Measurements from ENCODE around the gene HUS1.
A peak's percentile ranks its signal among the peaks of the same experiment; 100 is the strongest.
"Not testable (repeated sequence)": the region's sequence is repeated elsewhere in the genome, so short reads cannot be mapped to it uniquely, and the experiment has no call there.

Gene HUS1

DNA sequence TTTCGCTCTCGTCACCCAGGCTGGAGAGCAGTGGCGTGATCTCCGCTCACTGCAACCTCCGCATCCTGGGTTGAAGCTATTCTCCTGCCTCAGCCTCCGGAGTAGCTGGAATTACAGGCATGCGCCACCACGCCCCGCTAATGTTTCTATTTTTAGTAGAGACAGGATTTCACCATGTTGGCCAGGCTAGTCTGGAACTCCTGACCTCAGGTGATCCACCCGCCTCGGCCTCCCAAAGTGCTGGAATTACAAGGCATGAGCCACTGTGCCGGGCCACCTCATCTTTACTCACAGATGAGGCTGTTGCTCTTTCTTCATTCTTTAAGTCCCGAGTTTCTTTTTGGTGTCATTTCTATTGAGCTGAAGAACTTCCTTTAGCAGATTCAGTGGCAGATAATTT lies 20.7 kb upstream of the HUS1 start:
- H3K14ac ChIP-seq (ENCODE audit: low read length in 2 of 2); H4K91ac ChIP-seq (ENCODE audit: low read length); H3K23ac ChIP-seq (ENCODE audit: low read length in 2 of 2); H3K4me3 ChIP-seq (ENCODE audit: insufficient read depth in 1 of 2, low read depth in 1 of 2, low read length in 2 of 2); H3K18ac ChIP-seq (ENCODE audit: low read depth in 1 of 2, low read length in 2 of 2); H4K8ac ChIP-seq (ENCODE audit: low read length); H3K9me3 ChIP-seq (ENCODE audit: control insufficient read depth, low read length); H3K4ac ChIP-seq (ENCODE audit: low read depth in 1 of 2, low read length in 2 of 2); H2AFZ ChIP-seq (ENCODE audit: low read depth, low read length); H2BK120ac ChIP-seq (ENCODE audit: low read depth, low read length); H3K27me3 ChIP-seq (ENCODE audit: control insufficient read depth in 1 of 2, insufficient read depth in 1 of 2, low read length in 2 of 2); H3K4me1 ChIP-seq (ENCODE audit: control insufficient read depth, insufficient read depth, low read depth, low read length); H2BK12ac ChIP-seq (ENCODE audit: low read length in 2 of 2); H3K27ac ChIP-seq (ENCODE audit: low read length, poor library complexity, severe bottlenecking); H2AK5ac ChIP-seq (ENCODE audit: low read length, severe bottlenecking); H3K79me1 ChIP-seq (replicated peaks; ENCODE audit: low read length, poor library complexity, severe bottlenecking); H3K9ac ChIP-seq (ENCODE audit: low read length); H3K36me3 ChIP-seq (ENCODE audit: control insufficient read depth in 1 of 2, insufficient read depth in 2 of 2, low read depth in 1 of 2, low read length in 2 of 2); DNase-seq; H2BK15ac ChIP-seq (ENCODE audit: low read depth, poor library complexity, severe bottlenecking); H2BK5ac ChIP-seq (ENCODE audit: low read depth, low read length, poor library complexity, severe bottlenecking); H3K4me2 ChIP-seq (ENCODE audit: low read length, poor library complexity, severe bottlenecking): not testable (repeated sequence)
- WGBS, result 89% methylated on average over 12 of the region's 13 CpGs

GRCh38 chr7:47999413-47999812 lies 20.0 kb upstream of the HUS1 start:
- H4K8ac ChIP-seq (ENCODE audit: low read length), result no peak overlapping the region
- no peak overlapping the region for H2BK15ac ChIP-seq (ENCODE audit: low read depth, poor library complexity, severe bottlenecking)
- no peaks in the 10 kb centered on the region for H3K27me3 ChIP-seq (ENCODE audit: control insufficient read depth in 1 of 2, insufficient read depth in 1 of 2, low read length in 2 of 2)
- no peak overlapping the region for H2AK5ac ChIP-seq (ENCODE audit: low read length, severe bottlenecking)
- no peak for DNase-seq
- H3K4ac ChIP-seq (ENCODE audit: low read depth in 1 of 2, low read length in 2 of 2), result no peak overlapping the region
- no peak overlapping the region for H3K4me3 ChIP-seq (ENCODE audit: insufficient read depth in 1 of 2, low read depth in 1 of 2, low read length in 2 of 2)
- no peak overlapping the region for H3K9ac ChIP-seq (ENCODE audit: low read length)
- H3K36me3 ChIP-seq (ENCODE audit: control insufficient read depth in 1 of 2, insufficient read depth in 2 of 2, low read depth in 1 of 2, low read length in 2 of 2), result no peaks in the 10 kb centered on the region
- no peak overlapping the region for H3K14ac ChIP-seq (ENCODE audit: low read length in 2 of 2)
- over 99% methylated on average over 10 of the region's 12 CpGs for WGBS
- H2BK12ac ChIP-seq (ENCODE audit: low read length in 2 of 2), result no peak overlapping the region
- H2AFZ ChIP-seq (ENCODE audit: low read depth, low read length), result no peak overlapping the region
- no peak overlapping the region for H3K23ac ChIP-seq (ENCODE audit: low read length in 2 of 2)
- peaks cover 4% of the 10 kb centered on the region for H3K9me3 ChIP-seq (ENCODE audit: control insufficient read depth, low read length)
- H3K27ac ChIP-seq (ENCODE audit: low read length, poor library complexity, severe bottlenecking), result no peak overlapping the region
- no peak overlapping the region for H3K18ac ChIP-seq (ENCODE audit: low read depth in 1 of 2, low read length in 2 of 2)
- no peaks in the 10 kb centered on the region for H3K79me1 ChIP-seq (replicated peaks; ENCODE audit: low read length, poor library complexity, severe bottlenecking)
- H2BK5ac ChIP-seq (ENCODE audit: low read depth, low read length, poor library complexity, severe bottlenecking), result no peak overlapping the region
- no peak overlapping the region for H3K4me2 ChIP-seq (ENCODE audit: low read length, poor library complexity, severe bottlenecking)
- no peak overlapping the region for H2BK120ac ChIP-seq (ENCODE audit: low read depth, low read length)
- H3K4me1 ChIP-seq (ENCODE audit: control insufficient read depth, insufficient read depth, low read depth, low read length), result peaks cover 1% of the 10 kb centered on the region
- H4K91ac ChIP-seq (ENCODE audit: low read length), result no peak overlapping the region

GRCh38 chr7:47992446-47992845 lies 13.0 kb upstream of the HUS1 start:
- no peak overlapping the region for H2BK15ac ChIP-seq (ENCODE audit: low read depth, poor library complexity, severe bottlenecking)
- H3K36me3 ChIP-seq (ENCODE audit: control insufficient read depth in 1 of 2, insufficient read depth in 2 of 2, low read depth in 1 of 2, low read length in 2 of 2), result no peaks in the 10 kb centered on the region
- no peak overlapping the region for H3K4ac ChIP-seq (ENCODE audit: low read depth in 1 of 2, low read length in 2 of 2)
- H3K18ac ChIP-seq (ENCODE audit: low read depth in 1 of 2, low read length in 2 of 2), result no peak overlapping the region
- H3K9ac ChIP-seq (ENCODE audit: low read length), result peak overlapping the region; percentile 81
- H3K9me3 ChIP-seq (ENCODE audit: control insufficient read depth, low read length), result no peaks in the 10 kb centered on the region
- no peak overlapping the region for H4K8ac ChIP-seq (ENCODE audit: low read length)
- no peaks in the 10 kb centered on the region for H3K27me3 ChIP-seq (ENCODE audit: control insufficient read depth in 1 of 2, insufficient read depth in 1 of 2, low read length in 2 of 2)
- H3K4me3 ChIP-seq (ENCODE audit: insufficient read depth in 1 of 2, low read depth in 1 of 2, low read length in 2 of 2), result peak overlapping the region in 1 of 2 experiments; percentile 84
- H2BK12ac ChIP-seq (ENCODE audit: low read length in 2 of 2), result no peak overlapping the region
- H2BK5ac ChIP-seq (ENCODE audit: low read depth, low read length, poor library complexity, severe bottlenecking), result no peak overlapping the region
- no peak overlapping the region for H3K23ac ChIP-seq (ENCODE audit: low read length in 2 of 2)
- WGBS, result 57% methylated on average over 3 of the region's 3 CpGs
- no peak overlapping the region for H2AFZ ChIP-seq (ENCODE audit: low read depth, low read length)
- H3K14ac ChIP-seq (ENCODE audit: low read length in 2 of 2), result no peak overlapping the region
- H3K4me2 ChIP-seq (ENCODE audit: low read length, poor library complexity, severe bottlenecking), result no peak overlapping the region
- H3K4me1 ChIP-seq (ENCODE audit: control insufficient read depth, insufficient read depth, low read depth, low read length), result peaks cover 2% of the 10 kb centered on the region
- no peak overlapping the region for H2BK120ac ChIP-seq (ENCODE audit: low read depth, low read length)
- H3K27ac ChIP-seq (ENCODE audit: low read length, poor library complexity, severe bottlenecking), result peak overlapping the region; percentile 14
- H2AK5ac ChIP-seq (ENCODE audit: low read length, severe bottlenecking), result no peak overlapping the region
- no peaks in the 10 kb centered on the region for H3K79me1 ChIP-seq (replicated peaks; ENCODE audit: low read length, poor library complexity, severe bottlenecking)
- no peak overlapping the region for H4K91ac ChIP-seq (ENCODE audit: low read length)
- peak; percentile 34 for DNase-seq

DNA sequence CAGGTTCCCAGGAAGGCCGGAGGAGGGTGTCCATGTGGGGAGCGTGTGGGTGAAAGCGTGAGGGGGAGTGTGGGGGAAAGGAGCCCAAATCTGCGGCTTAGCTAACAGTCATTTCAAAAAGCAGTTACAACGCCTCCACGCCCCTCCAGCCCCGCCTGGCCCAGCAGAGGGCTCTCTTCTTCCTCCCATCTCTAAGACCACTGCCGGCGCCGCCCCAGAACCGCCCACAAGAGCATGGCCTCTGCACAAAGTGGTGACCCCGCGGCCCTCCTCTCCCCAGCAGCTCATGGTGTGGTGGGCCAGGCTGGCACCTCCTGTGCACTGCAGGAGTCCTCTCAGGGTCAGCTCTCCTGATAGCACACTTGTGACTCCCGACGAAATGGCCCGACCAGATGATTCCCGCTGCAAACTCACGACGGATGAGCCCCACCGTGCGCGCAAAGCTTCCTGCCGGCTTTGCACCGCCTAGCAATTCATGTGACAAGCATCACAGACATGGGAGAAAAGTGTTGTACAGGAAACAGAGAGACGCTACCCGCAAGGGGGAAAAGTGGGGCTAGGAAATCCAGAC lies 12.4 kb upstream of the HUS1 start:
- Histone ChIP-seq H3K4me2 (ENCODE audit: low read length, poor library complexity, severe bottlenecking) (peak overlapping the region; percentile 62), H3K23ac (ENCODE audit: low read length in 2 of 2) (peak overlapping the region in 1 of 2 experiments; percentile 85), H3K27me3 (ENCODE audit: control insufficient read depth in 1 of 2, insufficient read depth in 1 of 2, low read length in 2 of 2) (no peaks in the 10 kb centered on the region), H2BK15ac (ENCODE audit: low read depth, poor library complexity, severe bottlenecking) (no peak overlapping the region), H3K27ac (ENCODE audit: low read length, poor library complexity, severe bottlenecking) (peak overlapping the region; percentile 22), H3K4me1 (ENCODE audit: control insufficient read depth, insufficient read depth, low read depth, low read length) (peaks cover 2% of the 10 kb centered on the region), H2BK120ac (ENCODE audit: low read depth, low read length) (peak overlapping the region; percentile 39), H2AFZ (ENCODE audit: low read depth, low read length) (peak overlapping the region; percentile 83), H3K18ac (ENCODE audit: low read depth in 1 of 2, low read length in 2 of 2) (peak overlapping the region; percentile 64 to 98), H4K8ac (ENCODE audit: low read length) (peak overlapping the region; percentile 74), H3K9ac (ENCODE audit: low read length) (peak overlapping the region; percentile 81), H3K4me3 (ENCODE audit: insufficient read depth in 1 of 2, low read depth in 1 of 2, low read length in 2 of 2) (peak overlapping the region; percentile 58 to 84), H2AK5ac (ENCODE audit: low read length, severe bottlenecking) (no peak overlapping the region), H2BK12ac (ENCODE audit: low read length in 2 of 2) (peak overlapping the region; percentile 75 to 92), H3K4ac (ENCODE audit: low read depth in 1 of 2, low read length in 2 of 2) (peak overlapping the region in 1 of 2 experiments; percentile 97), H3K36me3 (ENCODE audit: control insufficient read depth in 1 of 2, insufficient read depth in 2 of 2, low read depth in 1 of 2, low read length in 2 of 2) (no peaks in the 10 kb centered on the region), H3K14ac (ENCODE audit: low read length in 2 of 2) (peak overlapping the region in 1 of 2 experiments; percentile 83), H3K79me1 (replicated peaks; ENCODE audit: low read length, poor library complexity, severe bottlenecking) (no peaks in the 10 kb centered on the region), H4K91ac (ENCODE audit: low read length) (peak overlapping the region; percentile 34), H2BK5ac (ENCODE audit: low read depth, low read length, poor library complexity, severe bottlenecking) (no peak overlapping the region), H3K9me3 (ENCODE audit: control insufficient read depth, low read length) (no peaks in the 10 kb centered on the region)
- peak; percentile 84 for DNase-seq
- WGBS, result 1% methylated on average over 25 of the region's 26 CpGs

All from mesenchymal stem cell (in vitro differentiated cells and primary cell).